Suprapubic skin (tissue), 4 donors: ENCODE results near the gene MARCO.

Experiments used
- POLR2A ChIP-seq, 2 donors: fragments of 450-650 bp; IDR thresholded peaks; one replicate each; pipeline ENCODE4 v1.6.1; 2017; ENCODE audit warnings: antibody characterized with exemption in 2 of 2, mild to moderate bottlenecking in 2 of 2, moderate library complexity in 2 of 2
- POLR2AphosphoS5 ChIP-seq, 3 donors: sonication (generic); formaldehyde crosslinking; IDR thresholded peaks; one replicate each; pipeline ENCODE4 v1.6.1; 2017; ENCODE audit warnings: antibody characterized with exemption in 3 of 3

DNA sequence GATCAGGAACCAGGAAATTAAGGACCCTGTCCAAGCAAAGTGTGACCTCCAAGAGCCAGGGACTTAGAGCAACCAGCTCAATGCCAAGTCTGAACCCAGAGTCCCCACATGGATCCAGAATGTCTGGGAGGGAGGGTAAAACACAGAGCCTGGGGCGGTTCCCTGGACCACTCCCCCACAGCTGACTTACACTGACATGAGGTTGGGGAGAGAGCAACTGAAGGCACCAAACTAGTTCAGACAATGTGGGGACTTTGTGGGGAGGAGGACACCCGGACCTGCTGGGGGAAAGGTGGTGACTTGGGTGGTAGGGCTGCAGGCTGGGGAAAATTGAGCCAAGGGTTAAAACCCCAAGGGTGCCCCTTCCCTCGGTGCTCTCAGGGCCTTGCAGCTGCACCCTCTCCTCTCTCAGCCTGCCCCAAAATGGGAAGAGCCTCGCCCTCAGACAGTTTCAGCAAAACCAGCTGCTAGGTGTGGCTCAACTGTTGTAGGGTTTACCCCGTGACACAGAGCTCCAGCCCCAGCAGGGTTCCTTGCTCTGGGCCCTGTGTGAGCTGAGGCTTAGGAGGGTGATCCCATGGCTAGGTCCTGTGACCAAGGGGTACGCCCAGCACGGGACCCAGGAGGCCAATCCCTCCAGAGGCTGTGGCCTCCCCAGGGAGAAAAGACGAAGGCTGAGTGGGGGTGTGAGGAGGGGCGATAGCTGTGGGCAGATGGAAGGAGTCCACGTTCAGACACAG lies 28.6 kb downstream of the MARCO start:
- no peak for TF ChIP-seq POLR2AphosphoS5 (IDR thresholded peaks at IDR 0.05)
- TF ChIP-seq POLR2A (IDR thresholded peaks at IDR 0.05): no peak
